HG03097 (cell line): Measurements from ENCODE around the gene NOS1AP.
"Not testable (repeated sequence)": the region's sequence is repeated elsewhere in the genome, so short reads cannot be mapped to it uniquely, and the experiment has no call there.

Experiments used
- ATAC-seq: cut with Tn5 transposase; IDR thresholded peaks from one replicate; pipeline ENCODE4 v1.9.1; 2021; ENCODE audit not compliant: unreplicated experiment, low FRiP score

NOS1AP gene

GRCh38 chr1:162056043-162056442 lies 13.4 kb upstream of the NOS1AP start:
- ATAC-seq = no peak

GRCh38 chr1:162056579-162056978 lies 12.9 kb upstream of the NOS1AP start:
- ATAC-seq = no peak

GRCh38 chr1:162059721-162060120 lies 9.8 kb upstream of the NOS1AP start:
- no peak for ATAC-seq

GRCh38 chr1:162060314-162060713 lies 9.2 kb upstream of the NOS1AP start:
- ATAC-seq = no peak

GRCh38 chr1:162062542-162063015 lies 6.9 kb upstream of the NOS1AP start:
- no peak for ATAC-seq

GRCh38 chr1:162065016-162065415 lies 4.5 kb upstream of the NOS1AP start:
- no peak for ATAC-seq

- not testable (repeated sequence) for ATAC-seq
Measured at GRCh38 chr1:162066836-162067235, 2.7 kb upstream of the NOS1AP start.

GRCh38 chr1:162067466-162067865 lies 2.0 kb upstream of the NOS1AP start:
- no peak for ATAC-seq

GRCh38 chr1:162068301-162068700 lies 1.2 kb upstream of the NOS1AP start:
- ATAC-seq = no peak

GRCh38 chr1:162070094-162070748 lies 730 bp downstream of the NOS1AP start:
- ATAC-seq = no peak

- ATAC-seq = no peak
Measured at GRCh38 chr1:162070825-162071224, 1.3 kb downstream of the NOS1AP start.

GRCh38 chr1:162072740-162073139 lies 3.2 kb downstream of the NOS1AP start:
- no peak for ATAC-seq

GRCh38 chr1:162074276-162075005 lies 5.0 kb downstream of the NOS1AP start:
- no peak for ATAC-seq

- ATAC-seq = no peak
Measured at GRCh38 chr1:162075862-162076261, 6.4 kb downstream of the NOS1AP start.

GRCh38 chr1:162077648-162078299 lies 8.3 kb downstream of the NOS1AP start:
- ATAC-seq = no peak

- ATAC-seq = no peak
Measured at GRCh38 chr1:162079030-162079429, 9.5 kb downstream of the NOS1AP start.

- ATAC-seq = no peak
Measured at GRCh38 chr1:162080472-162081015, 11.1 kb downstream of the NOS1AP start.

- ATAC-seq = no peak
Measured at GRCh38 chr1:162081316-162081715, 11.8 kb downstream of the NOS1AP start.

- not testable (repeated sequence) for ATAC-seq
Measured at GRCh38 chr1:162082080-162082479, 12.6 kb downstream of the NOS1AP start.

- no peak for ATAC-seq
Measured at GRCh38 chr1:162083273-162083672, 13.8 kb downstream of the NOS1AP start.

GRCh38 chr1:162085991-162086390 lies 16.5 kb downstream of the NOS1AP start:
- no peak for ATAC-seq
